Measurements from ENCODE around the gene OR4M1.
"Not testable (repeated sequence)": the region's sequence is repeated elsewhere in the genome, so short reads cannot be mapped to it uniquely, and the experiment has no call there.

OR4M1 gene

DNA sequence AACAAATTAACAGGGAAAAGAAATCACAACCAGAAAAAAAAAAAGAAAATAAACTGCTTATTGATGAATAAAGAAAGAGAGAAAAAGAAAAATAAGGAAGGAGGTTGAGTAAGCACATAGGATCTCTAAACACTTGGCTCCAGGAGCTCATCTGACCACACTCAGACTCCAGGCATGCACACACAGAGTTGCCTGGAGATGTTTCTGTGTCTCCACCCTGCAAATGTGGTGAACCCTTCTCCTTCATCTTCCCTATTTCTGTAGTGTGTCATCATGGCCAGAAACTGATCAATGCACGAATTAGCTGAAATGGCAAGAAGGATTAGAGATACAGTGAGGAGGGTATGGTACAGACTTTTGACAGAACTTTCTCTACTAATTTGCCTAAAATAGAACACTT, 50.5 kb downstream of the OR4M1 start:
- no peak for DNase-seq

DNA sequence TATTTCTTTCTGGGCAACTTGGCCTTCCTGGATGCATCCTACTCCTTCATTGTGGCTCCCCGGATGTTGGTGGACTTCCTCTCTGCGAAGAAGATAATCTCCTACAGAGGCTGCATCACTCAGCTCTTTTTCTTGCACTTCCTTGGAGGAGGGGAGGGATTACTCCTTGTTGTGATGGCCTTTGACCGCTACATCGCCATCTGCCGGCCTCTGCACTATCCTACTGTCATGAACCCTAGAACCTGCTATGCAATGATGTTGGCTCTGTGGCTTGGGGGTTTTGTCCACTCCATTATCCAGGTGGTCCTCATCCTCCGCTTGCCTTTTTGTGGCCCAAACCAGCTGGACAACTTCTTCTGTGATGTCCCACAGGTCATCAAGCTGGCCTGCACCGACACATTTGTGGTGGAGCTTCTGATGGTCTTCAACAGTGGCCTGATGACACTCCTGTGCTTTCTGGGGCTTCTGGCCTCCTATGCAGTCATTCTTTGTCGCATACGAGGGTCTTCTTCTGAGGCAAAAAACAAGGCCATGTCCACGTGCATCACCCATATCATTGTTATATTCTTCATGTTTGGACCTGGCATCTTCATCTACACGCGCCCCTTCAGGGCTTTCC, 54.4 kb downstream of the OR4M1 start:
- DNase-seq, result not testable (repeated sequence)

DNA sequence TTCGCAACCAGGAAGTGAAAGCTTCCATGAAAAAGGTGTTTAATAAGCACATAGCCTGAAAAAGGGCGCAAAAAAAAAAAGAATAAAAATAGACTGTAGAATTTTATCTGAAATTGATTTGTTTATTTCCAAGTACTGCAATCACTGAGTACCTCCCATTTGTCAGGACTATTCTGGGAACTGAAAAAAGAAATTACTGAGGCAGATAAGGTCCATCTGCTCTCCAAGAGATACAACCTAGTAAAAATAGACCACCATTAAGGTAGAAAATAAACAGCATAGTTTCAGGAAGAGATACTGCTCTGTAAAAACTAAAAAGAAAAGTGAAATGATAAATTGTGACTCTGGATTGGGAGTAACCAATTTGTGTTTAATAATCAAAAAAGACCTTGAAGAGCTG, 55.0 kb downstream of the OR4M1 start:
- DNase-seq, result no peak
